Measurements from ENCODE around the gene TMEM212. TPM values are rescaled to one million over a fixed set of nuclear protein-coding genes. Genes with fewer than 3 reads are reported as not detected.

TMEM212 gene
- total RNA-seq, 4 donors from 2014 or later = not detected

GRCh38 chr3:171821778-171822358, 21.3 kb upstream of the TMEM212 start:
- intact Hi-C loops (cut with DNase I; ENCODE audit: low total_unique reads) (no loop called here), in situ Hi-C loops (cut with MboI; ENCODE audit: low sequenced_read_pairs in 4 of 4) (no loop called here)
- DNase-seq (no peak), ATAC-seq (no peak)
- Histone ChIP-seq H3K36me3 (no peaks in the 10 kb centered on the region), H3K4me3 (no peak overlapping the region), H3K27ac (no peak overlapping the region), H3K9me3 (no peaks in the 10 kb centered on the region), H3K4me1 (no peaks in the 10 kb centered on the region), H3K27me3 (no peaks in the 10 kb centered on the region)
- no peak for TF ChIP-seq CTCF (IDR thresholded peaks at IDR 0.05 in 4 of 5, conservative IDR thresholded peaks at IDR 0.05 in 1 of 5)
- TF ChIP-seq POLR2A (IDR thresholded peaks at IDR 0.05) = no peak

GRCh38 chr3:171822431-171823106, 20.6 kb upstream of the TMEM212 start:
- H3K4me3 ChIP-seq = no peak overlapping the region
- no peaks in the 10 kb centered on the region for H3K36me3 ChIP-seq
- intact Hi-C loops (cut with DNase I; ENCODE audit: low total_unique reads) = no loop called here
- no peak for TF ChIP-seq CTCF (IDR thresholded peaks at IDR 0.05 in 4 of 5, conservative IDR thresholded peaks at IDR 0.05 in 1 of 5)
- TF ChIP-seq POLR2A (IDR thresholded peaks at IDR 0.05) = no peak
- no peak overlapping the region for H3K27ac ChIP-seq
- no peaks in the 10 kb centered on the region for H3K4me1 ChIP-seq
- in situ Hi-C loops (cut with MboI; ENCODE audit: low sequenced_read_pairs in 4 of 4) = no loop called here
- H3K9me3 ChIP-seq = no peaks in the 10 kb centered on the region
- no peaks in the 10 kb centered on the region for H3K27me3 ChIP-seq
- ATAC-seq = no peak
- no peak for DNase-seq

GRCh38 chr3:171824116-171824515, 19.0 kb upstream of the TMEM212 start:
- intact Hi-C loops (cut with DNase I; ENCODE audit: low total_unique reads) = no loop called here
- Histone ChIP-seq H3K27me3 (no peaks in the 10 kb centered on the region), H3K36me3 (no peaks in the 10 kb centered on the region), H3K9me3 (no peaks in the 10 kb centered on the region), H3K4me3 (no peak overlapping the region), H3K27ac (peak overlapping the region in 3 of 4 donors; percentile 45 to 65 (median 56)), H3K4me1 (peaks cover 0 to under 1% of the 10 kb centered on the region in 2 donors)
- in situ Hi-C loops (cut with MboI; ENCODE audit: low sequenced_read_pairs in 4 of 4) = no loop called here
- DNase-seq = no peak
- TF ChIP-seq CTCF (IDR thresholded peaks at IDR 0.05 in 4 of 5, conservative IDR thresholded peaks at IDR 0.05 in 1 of 5) (no peak), POLR2A (IDR thresholded peaks at IDR 0.05) (no peak)
- no peak for ATAC-seq

- intact Hi-C loops (cut with DNase I; ENCODE audit: low total_unique reads) (no loop called here), in situ Hi-C loops (cut with MboI; ENCODE audit: low sequenced_read_pairs in 4 of 4) (loop anchor here in 2 of 4 donors (25.0 kb wide), 2 partner anchors 188 to 512 kb away; no protein-coding TSS in a partner anchor)
- H3K4me1 ChIP-seq = peaks cover 0 to 8% of the 10 kb centered on the region in 2 donors
- no peak for TF ChIP-seq CTCF (IDR thresholded peaks at IDR 0.05 in 4 of 5, conservative IDR thresholded peaks at IDR 0.05 in 1 of 5)
- TF ChIP-seq POLR2A (IDR thresholded peaks at IDR 0.05) = no peak
- no peaks in the 10 kb centered on the region for H3K36me3 ChIP-seq
- H3K9me3 ChIP-seq = no peaks in the 10 kb centered on the region
- H3K4me3 ChIP-seq = no peak overlapping the region
- ATAC-seq = no peak
- no peaks in the 10 kb centered on the region for H3K27me3 ChIP-seq
- peak overlapping the region; percentile 45 to 73 (median 60) for H3K27ac ChIP-seq
- DNase-seq = no peak
Observed at GRCh38 chr3:171824824-171825221, 18.3 kb upstream of the TMEM212 start.
